Breast epithelium (tissue), 3 donors: ENCODE data around the gene PTPRN2.

Experiments used
- CTCF ChIP-seq, 3 donors: fragments of 450-650 bp; IDR thresholded peaks; one replicate each; pipeline ENCODE4 v1.5.1; 2016 to 2017; ENCODE audit warnings: antibody characterized with exemption in 3 of 3, mild to moderate bottlenecking in 3 of 3, moderate library complexity in 3 of 3
- POLR2A ChIP-seq: fragments of 450-650 bp; IDR thresholded peaks from one replicate; pipeline ENCODE4 v1.6.1; 2016; ENCODE audit warnings: antibody characterized with exemption, mild to moderate bottlenecking, moderate library complexity
- POLR2AphosphoS5 ChIP-seq, 3 donors: sonication (generic); formaldehyde crosslinking; IDR thresholded peaks; one replicate each; pipeline ENCODE4 v1.6.1; 2017; ENCODE audit warnings: antibody characterized with exemption in 3 of 3

- TF ChIP-seq CTCF (IDR thresholded peaks at IDR 0.05) (no peak), POLR2AphosphoS5 (IDR thresholded peaks at IDR 0.05) (no peak), POLR2A (no peak)
Observed at GRCh38 chr7:158596745-158597144, 9.1 kb upstream of the PTPRN2 start.
